Inferior parietal cortex (tissue), 1 donor: ENCODE data around the gene ADGRV1.

Experiments used
- DNase-seq: peaks from one replicate; pipeline ENCODE4 v3.0.0-alpha.2; 2016; ENCODE audit errors: extremely low spot score

The ADGRV1 gene

DNA sequence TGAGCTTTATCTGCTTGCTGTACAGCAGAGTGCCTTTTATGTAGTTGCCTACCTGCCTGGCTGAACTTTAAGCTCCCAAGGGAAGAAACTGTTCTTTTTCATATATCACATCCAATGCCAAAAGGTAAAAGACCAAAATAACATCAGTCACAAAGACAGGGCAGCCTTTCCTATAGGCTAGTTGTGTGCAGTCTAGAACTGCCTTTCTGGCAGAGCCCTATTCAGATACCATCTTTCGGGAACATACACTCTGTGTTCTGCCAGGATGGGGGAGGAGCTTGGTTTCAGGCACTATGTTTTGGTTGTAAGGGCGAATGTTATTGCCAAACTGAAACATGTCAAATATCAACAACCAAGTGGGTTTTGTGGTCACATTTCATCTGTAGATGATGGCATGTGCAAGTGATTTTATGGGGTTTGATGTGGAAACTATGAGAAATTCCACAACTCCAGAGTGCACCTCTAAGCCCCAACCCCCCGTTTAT is 314.5 kb downstream of the ADGRV1 start:
- DNase-seq = no peak

DNA sequence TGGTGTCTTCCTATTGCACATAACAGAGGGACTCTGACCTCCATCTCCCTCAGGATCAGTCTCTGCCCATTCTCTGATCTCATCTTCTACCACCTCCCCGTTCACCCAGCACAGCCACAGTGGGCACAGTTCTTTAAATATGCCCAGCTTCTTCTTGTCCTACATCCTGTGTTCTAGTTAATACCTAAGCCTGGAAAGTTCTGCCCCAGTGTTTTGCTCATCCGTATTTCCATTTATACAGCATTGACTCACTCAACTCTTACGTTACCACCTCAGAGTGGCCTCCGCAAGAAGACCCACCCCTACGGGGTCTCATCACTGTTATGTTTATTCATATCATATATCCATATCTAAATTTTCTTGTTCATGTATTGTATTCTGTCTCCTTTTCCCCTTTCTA is 315.5 kb downstream of the ADGRV1 start:
- DNase-seq = no peak

DNA sequence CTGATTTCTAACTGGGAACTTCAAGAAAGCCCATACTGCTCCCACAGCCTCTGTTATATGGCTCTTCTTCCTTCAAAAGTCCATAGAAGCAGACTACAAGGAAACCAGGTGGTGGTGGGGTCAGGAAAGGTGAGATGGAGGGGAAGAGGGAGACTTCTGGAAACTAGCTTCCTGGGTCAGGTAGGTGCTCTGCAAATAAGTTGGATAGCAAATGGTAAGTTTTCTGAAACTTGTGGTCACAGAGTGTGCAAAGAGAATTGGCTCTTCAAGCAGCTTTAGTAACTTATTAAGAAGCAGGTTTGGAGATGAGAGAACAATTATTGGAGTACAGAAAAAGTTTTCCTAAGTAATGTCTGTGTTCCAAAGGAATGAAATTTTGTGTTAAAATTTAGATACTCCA is 316.9 kb downstream of the ADGRV1 start:
- no peak for DNase-seq

DNA sequence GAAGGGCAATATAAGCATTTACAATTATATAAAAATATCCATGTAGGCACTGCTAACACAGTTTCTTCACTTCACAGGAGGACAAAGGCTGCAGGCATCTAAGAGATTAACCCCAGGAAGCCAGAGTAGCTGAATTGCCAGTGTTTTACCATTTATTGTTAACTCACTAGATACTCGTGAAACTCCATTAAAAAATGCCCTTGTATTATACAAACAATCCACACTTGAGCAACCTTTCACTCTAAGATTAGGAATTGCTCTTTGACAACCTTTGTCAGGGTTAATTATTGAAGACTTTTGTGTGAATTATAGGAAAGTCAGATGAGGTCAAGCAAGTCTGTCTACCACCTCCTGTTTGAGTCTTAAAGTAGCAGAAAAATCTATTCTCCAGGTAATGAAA is 317.8 kb downstream of the ADGRV1 start:
- no peak for DNase-seq

DNA sequence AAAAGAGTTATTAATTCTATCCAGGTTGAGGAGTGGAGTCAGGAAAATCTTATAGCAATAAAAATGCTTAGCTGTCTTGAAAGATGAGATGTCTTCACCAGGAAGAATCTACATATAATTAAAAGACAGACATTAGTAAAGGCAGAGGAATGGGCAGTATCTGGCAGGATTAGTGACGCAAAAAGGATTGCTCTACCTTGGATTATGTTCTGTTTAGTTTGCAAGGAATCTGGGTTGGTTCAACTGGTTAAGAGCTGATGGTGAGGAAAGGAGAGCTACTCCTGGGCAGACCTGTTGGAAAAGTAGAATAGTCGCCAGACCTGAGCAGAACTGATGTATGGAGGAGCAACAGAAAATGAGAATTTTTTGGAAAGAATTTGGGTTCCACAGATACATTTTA is 318.5 kb downstream of the ADGRV1 start:
- DNase-seq = no peak

DNA sequence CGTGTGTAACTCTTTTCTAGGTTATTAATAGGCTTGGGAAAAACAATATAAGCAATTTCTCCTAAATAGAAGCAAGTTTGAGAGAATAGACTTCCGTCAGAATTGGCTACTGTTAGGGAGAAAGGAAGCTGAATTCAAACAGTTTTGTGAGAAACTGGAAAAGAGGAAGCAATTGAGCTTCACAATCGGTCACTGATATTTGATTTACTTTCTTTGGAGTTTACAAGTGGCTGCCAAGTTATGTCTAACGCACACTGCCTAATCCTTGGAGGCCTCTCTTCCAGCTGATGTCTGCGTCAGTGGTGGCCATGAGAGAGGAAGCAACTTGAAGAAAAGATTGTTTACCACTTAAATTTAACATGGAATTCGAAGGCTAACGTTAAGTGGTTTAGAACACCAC is 319.5 kb downstream of the ADGRV1 start:
- no peak for DNase-seq

DNA sequence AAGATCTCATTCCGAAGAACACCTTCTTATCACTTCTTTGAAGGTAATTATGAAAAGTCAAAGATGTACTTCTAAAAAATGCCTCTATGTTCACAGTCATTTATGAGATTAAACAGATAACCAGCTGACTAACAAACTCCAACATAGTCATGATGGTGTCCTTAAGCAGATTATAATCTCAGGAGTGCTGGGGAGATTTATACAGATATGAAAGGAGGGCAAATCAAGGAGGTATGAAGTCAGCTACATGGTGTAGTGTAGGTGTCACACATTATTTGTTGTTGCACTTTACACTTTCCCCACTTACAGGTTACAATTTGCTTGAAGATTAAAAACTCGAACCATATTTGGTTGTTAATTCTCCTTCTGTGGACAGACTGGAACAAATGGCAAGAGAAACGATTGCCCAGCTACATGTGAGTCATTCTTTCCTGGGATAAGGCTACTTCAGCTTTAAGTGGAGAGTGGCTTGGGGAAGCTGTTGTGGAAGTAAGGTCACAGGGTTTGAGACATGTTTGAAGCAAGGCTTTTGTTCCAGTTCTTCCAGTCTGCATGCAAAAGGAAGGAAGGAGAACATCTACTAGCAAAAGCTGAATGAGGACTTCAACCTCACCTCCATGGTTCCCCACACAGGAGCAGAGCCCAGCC is 320.1 kb downstream of the ADGRV1 start:
- DNase-seq = no peak

DNA sequence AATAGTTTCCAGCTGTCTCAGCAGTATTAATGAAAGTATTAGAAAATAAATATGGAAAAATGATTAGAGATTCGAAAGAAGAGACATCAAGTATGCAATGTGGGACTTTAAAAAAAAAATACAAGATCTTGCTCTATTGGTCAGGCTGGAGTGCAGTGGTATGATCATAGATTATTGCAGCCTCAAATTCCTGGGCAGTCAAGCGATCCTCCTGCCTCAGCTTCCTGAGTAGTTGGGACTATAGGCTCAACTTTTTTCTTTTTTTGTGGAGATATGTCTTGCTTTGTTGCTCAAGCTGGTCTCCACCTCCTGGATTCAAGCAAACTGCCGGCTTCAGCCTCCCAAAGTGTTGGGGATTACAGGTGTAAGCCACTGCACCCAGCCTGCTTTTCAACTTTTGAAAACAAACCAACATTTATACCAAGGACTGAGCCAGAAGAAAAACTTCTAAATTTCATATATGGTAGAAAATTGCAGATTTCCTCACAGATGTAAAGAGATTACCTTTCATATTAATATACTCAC is 323.1 kb downstream of the ADGRV1 start:
- no peak for DNase-seq

DNA sequence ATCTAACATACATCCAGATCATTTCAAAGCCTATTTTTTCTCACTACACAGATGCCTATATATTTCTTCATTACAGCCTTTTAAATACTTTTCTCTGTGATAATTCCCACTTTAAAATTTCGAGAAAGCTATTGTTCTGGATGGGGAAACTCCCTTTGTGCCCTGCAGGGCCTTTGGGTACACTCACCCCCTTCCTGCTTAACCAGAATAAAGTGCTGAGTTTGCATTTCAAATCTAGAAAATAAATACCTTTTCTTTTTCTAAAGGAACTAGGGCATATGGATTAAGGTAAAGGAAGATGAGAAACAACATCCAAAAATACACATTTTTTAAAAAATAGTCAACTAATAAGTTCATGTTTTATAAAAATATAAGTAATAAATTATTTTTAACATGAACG is 323.9 kb downstream of the ADGRV1 start:
- no peak for DNase-seq

DNA sequence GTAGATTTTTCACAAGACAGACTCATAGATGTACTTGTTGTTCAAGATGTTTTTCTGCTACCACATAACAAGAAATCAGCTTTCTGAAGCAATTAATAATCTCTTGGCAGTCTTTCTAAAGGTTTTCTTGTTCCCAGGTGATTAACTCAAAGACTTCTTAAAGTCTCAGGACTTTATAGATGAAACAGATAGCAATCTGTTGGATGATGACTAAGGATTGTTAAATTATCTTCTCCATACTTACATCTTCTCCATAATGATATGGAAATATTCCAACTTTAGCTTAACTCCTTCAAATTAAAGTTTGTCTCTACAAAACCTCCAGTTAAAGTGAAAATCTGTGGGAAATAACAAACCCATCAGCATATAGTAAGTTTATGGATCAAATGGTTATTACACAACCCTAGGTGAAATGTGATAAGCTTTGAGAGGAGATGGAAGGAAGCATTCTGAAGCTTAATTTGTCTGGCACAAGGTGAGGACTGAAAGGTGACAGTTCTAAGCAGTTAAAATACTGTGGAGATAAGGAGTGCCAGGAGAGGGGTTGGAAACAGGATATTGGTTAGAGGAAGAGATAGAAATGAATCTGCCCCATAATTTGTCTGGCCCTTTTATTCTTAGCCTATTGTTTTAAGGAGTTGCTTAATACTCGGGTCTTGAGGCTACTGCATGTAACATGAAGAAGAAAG is 326.7 kb downstream of the ADGRV1 start:
- no peak for DNase-seq

DNA sequence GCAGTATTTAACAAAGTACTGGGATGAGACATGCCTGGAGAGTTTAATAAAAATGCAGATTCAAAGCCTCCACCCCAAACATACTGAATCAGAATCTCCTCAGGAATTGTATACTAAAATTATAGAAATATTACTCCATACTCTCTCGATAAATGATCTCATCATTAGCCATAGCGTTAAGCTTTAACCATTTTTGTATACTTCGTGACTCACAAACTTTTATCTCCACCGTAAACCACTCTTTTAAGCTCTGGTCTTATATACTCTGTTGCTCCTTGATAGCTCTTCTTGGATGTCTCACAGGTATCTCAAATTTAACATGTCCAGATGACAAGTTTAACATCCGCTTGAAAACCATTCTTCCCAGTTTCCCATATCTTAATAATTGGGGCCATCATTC is 327.8 kb downstream of the ADGRV1 start:
- DNase-seq = no peak

DNA sequence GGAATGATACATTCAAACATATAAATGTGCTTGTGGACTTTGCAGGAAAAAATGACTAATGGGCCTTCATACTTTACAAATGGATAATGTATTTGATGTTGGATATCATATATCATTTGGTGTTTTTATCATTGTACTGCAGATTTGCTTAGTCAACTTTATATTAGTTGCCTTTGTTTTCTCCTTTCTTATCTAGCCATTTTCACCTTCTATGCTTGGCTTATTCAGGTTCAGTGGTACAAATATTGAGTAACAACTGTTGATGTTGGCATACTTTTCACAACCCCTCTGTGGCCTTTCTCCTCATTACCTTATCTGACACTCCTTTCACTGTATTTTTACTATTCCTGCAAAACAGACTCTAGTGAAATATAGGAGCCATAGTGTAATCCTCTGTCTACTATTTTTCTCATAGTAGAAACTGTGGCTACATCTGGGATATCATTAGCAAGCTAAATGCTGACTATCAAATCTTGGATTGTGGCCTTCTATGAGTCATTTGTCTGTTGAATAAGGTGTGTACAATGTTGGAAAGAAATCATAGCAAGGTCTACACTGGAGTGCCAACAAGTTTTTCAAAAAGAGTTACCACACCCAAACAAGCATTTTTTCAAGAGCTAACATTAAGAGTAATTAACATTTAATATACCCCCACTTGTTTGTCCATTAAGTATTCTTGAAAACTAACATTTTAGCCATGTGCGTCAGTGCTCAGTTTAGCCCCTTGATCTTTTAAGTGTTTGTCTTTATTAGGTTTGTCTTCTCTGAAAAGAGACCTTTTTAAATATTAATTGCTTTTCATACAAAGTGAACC is 330.1 kb downstream of the ADGRV1 start:
- DNase-seq = no peak

DNA sequence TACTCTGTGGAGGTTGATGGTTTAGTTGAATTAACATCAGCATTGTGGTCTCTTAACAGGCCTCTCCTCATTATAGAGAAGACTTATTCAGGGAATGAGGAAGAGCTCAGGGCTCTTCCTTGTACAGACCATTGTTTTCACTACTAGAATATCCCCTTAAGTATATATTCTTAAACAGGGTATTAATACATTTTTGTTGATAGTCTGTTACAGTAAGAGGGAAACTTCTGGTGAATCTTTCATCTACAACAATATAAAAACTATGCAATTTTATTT is 330.7 kb downstream of the ADGRV1 start:
- DNase-seq = no peak

DNA sequence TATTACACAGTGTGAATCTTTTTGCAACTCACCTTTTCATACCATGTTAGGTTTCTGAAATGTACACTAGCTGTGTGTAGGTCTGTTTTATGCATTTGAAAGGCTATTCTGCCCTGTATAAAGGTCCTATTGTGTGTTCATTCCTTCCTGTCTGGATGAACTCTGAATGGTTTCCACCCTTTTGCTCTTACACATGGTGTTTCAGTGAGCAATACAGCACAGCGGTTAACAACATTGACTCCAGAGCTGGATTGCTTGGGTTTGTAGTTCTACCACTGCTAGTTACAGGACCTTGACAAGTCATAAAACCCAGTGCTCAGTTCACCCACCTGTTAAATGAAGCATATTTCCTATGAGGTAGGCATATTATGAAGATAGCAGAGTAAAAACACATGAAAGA is 331.6 kb downstream of the ADGRV1 start:
- DNase-seq = no peak

DNA sequence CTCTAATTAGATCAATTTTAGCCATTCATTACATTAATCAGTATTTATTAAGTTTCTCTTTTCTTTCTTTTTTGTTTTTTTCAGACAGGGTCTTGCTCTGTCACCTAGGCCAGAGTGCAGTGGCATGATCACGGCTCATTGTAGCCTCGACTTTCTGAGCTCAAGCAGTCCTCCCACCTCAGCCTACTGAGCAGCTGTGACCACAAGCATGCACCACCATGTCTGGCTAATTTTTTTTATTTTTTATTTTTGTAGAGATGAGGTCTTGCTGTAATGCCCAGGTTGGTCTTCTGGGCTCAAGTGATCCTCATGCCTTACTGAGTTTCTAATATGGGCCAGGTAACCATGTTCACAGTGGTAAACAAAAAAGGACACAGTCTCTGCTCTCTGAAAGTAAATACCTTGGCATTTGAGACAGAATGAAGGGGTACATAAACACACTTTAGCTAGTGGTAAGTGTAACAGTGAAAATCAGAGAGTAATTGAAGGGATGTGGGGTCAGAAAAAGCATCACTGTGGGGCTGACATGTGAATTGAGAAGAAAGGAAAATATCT is 336.3 kb downstream of the ADGRV1 start:
- DNase-seq = no peak

DNA sequence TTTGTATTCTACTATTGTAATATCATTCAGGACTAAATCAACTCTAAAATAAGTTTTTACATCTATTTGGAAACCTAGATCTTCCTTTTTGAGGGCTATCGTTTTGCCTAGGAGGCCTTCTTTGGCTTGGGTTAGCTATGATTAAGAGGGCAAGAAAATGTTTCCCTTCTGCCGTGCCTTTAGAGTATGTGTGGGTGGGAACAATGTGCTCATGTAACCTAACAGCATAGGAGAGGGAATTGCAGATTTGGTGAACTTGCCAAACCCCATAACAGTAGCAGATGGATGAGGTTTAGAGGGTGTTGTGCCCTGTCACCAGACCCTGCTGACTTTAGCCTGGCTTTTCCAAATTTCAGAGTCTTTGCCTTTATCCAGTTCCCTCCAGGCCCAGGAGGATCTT is 339.0 kb downstream of the ADGRV1 start:
- no peak for DNase-seq

DNA sequence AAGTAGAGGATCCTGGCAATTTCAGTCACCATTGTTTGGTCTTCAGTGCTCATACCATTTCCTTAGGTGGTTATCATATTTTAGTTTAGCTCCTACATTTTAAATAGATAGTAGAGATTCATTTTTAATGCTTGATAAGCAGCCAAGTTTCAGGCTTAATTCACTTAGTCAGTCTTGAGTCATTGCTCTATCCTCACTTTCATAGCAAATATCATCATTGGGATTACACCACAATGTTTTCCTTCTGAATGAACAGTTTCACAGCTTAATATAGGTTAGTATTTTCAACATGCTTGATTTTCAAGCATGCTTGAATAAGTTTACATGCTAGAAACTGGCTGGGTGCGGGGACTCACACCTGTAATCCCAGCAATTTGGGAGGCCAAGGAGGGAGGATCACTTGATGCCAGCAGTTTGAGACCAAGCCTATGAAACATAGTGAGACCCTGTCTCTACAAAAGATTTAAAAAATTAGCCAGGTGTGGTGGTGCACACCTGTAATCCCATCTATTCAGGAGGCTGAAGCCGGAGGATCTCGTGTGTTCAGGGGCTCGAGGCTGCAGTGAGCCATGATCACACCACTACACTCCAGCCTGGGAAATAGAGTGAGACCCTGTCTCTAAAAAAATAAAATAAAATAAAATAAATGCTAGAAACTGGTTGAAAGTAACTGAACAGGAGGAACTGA is 339.9 kb downstream of the ADGRV1 start:
- no peak for DNase-seq

DNA sequence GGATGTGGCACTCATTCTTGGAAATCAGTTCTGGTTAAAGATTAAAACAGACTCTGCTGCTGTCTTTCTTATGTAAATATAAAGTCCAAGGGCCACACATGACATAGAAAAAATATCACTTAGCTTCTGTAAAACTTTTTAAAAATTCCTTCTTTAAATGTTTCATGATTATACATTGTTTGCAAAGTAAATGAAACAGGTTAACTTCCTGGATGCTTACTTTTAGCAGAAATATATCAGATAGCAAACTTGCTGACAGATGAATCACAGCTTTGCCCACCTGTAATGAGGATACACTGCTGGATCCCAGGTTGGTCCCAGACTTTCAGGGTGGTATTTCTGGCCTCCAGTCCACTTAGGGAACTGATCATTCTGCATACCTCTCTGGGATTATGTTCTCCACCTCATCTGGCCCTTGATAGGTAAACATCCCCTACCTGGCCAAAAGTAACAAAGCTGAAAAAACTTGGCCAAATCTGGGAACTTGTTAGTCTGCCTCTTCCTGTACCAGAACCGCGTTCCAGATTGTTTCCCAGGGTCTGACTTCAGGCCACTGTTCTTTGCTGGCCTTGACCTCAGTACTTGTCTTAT is 340.5 kb downstream of the ADGRV1 start:
- DNase-seq = no peak

DNA sequence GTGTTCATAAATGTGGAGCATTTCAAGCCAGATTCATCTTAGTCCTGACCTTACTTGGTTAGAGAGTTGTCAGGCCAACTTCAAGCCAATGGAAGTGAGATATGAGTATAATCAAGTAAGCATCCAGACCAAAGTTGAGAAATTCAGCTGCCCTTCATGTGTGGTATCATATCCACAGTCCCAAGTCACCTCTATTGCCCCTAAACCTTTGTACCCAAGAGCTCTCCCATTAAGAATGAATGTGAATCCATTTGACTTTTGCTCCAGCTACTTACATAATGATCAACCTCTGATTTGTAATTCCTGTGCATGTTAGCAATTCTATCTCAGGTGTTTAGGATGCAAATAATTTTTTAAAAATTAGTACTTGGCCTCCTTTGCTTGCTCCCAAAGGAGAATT is 342.7 kb downstream of the ADGRV1 start:
- DNase-seq = no peak

DNA sequence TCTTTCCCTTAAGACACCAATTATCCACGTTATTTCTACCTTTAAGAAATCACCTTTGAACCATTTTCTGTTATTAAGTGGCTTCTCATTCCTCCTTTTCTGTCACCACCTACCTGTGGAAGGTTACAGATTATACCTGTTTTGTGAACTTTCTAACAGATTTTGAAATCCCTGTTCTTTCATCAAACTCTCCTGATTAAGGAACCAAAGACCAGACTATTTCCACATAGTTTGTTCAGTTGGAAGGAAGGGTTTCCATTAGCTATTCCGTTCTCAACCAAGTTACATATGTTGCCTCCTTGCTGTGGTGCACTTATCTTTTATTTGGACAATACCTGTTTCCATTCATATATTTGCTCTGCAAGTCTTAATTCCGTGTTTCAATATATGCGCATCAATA is 343.6 kb downstream of the ADGRV1 start:
- no peak for DNase-seq

DNA sequence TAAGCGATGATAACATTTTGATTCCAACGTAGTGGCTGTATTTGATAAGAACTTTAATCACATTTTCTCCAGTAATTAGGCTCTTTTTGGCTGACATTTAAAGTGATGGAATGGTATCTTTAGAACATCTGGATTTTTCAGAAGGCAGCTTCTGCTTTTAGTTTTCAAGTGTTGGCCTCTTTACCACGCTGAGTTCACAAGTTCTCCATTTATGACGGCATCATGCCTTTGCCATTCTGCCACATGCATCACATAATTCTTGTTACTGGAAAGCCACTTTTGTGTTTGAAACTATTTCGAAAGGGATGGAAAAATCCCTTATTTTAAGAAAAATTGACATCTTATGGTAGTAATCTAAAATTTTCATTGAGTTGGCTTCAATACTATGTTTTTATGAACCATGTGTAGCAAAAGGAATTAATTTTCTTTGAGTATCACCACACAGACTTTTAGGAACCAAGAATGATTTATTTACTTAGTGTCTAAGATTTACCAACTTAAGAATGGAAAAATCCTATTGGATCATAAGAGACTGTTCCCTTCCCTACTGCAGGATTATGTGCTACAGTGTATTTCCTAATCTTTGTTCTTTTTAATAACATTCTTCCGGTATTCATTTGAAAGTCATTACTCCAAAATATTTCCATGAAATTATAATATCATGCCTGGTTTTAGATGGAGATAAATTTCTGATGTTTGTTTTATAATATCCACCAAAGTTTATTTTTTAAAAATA is 344.2 kb downstream of the ADGRV1 start:
- no peak for DNase-seq
